ENCODE data around the gene SP110.

DNA sequence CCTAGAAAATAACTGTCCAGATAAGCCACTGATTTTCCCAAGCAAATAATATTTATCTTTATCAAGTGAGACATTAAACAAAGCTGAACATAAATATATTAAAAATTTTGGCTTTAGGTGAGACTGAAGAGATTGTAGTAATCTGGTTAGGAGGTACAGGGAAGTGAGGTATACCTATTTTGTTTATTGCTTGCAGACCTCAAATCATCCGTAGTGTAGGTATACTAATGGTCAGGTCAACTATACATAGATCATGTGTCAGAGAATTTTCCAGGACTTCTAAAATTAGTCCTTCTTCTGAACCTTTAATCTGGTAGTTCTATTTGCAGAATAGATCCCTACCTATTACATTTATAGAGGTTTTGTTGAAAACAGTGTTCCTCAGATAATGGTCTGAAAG is 47.3 kb upstream of the SP110 start:
- TF ChIP-seq CTCF (conservative IDR thresholded peaks at IDR 0.05; ENCODE audit: low read depth, low read length) (no peak), EZH2 (IDR thresholded peaks at IDR 0.05; ENCODE audit: low read length, unreplicated experiment) (no peak)

All from PC-3 (cell line).